PC-3 (cell line): ENCODE results near the gene KRT23. TPM values are rescaled to one million over a fixed set of nuclear protein-coding genes. Genes with fewer than 3 reads are reported as not detected.

Experiments used
- ATAC-seq: fragments of 200-7000 bp; cut with Tn5 transposase; 2 replicates; pipeline ENCODE4 v1.9.1; 2020; ENCODE audit warnings: mild to moderate bottlenecking, moderate library complexity
- BruUV-seq: library from RNA; stranded (reverse); fragments of 400-500 nt; replicated peaks from 2 replicates; lab custom pipeline; 2021; lab: Mats Ljungman, UMichigan
- CTCF ChIA-PET: fragments of 300-600 bp; sonication (Branson Sonifier 250); formaldehyde crosslinking; loops from one replicate; lab custom pipeline; 2022; ENCODE audit warnings: antibody characterized with exemption; lab: Charles Lee
- POLR2A ChIA-PET: fragments of 300-600 bp; sonication (Branson Sonifier 250); formaldehyde crosslinking; loops from one replicate; lab custom pipeline; 2022; ENCODE audit warnings: antibody characterized with exemption; ENCODE audit not compliant: unreplicated experiment; lab: Charles Lee
- DNase-seq: peaks from one replicate; pipeline ENCODE4 v3.0.0-alpha.2; 2015
- H2AFZ ChIP-seq: fragments of 300-600 bp; sonication (generic); 2 replicates; pipeline ENCODE4 v1.6.0; 2016; ENCODE audit warnings: antibody characterized with exemption, low read length
- H3F3A ChIP-seq: fragments of 300-600 bp; sonication (generic); one replicate; pipeline ENCODE4 v1.6.0; 2017; ENCODE audit warnings: antibody characterized with exemption, low read length, control low read depth, mild to moderate bottlenecking; ENCODE audit not compliant: unreplicated experiment
- H3K27ac ChIP-seq: fragments of 300-600 bp; sonication (generic); 2 replicates; pipeline ENCODE4 v1.5.1; 2016; ENCODE audit warnings: mild to moderate bottlenecking, low read length
- H3K27me3 ChIP-seq: fragments of 300-600 bp; sonication (generic); 2 replicates; pipeline ENCODE4 v1.6.1; 2016; ENCODE audit warnings: low read length, mixed read lengths
- H3K36me3 ChIP-seq: fragments of 300-600 bp; sonication (generic); 2 replicates; pipeline ENCODE4 v1.6.1; 2016; ENCODE audit warnings: low read depth, mixed run types, low read length, mixed read lengths
- H3K4me1 ChIP-seq: fragments of 300-600 bp; sonication (generic); 2 replicates; pipeline ENCODE4 v1.5.1; 2016; ENCODE audit warnings: low read length; ENCODE audit not compliant: insufficient read depth
- H3K4me2 ChIP-seq: fragments of 300-600 bp; sonication (generic); 2 replicates; pipeline ENCODE4 v1.6.0; 2016; ENCODE audit warnings: low read length
- H3K4me3 ChIP-seq: fragments of 300-600 bp; sonication (generic); 2 replicates; pipeline ENCODE4 v1.5.1; 2016; ENCODE audit warnings: mild to moderate bottlenecking, low read length, mixed read lengths
- H3K79me2 ChIP-seq: fragments of 300-600 bp; sonication (generic); 2 replicates; pipeline ENCODE4 v1.6.1; 2017; ENCODE audit warnings: low read length, mixed read lengths
- H3K9ac ChIP-seq: fragments of 300-600 bp; sonication (generic); 2 replicates; pipeline ENCODE4 v1.6.0; 2016; ENCODE audit warnings: mild to moderate bottlenecking, low read length
- H3K9me2 ChIP-seq: fragments of 300-600 bp; sonication (generic); replicated peaks from 2 replicates; pipeline ENCODE4 v1.6.1; 2016; ENCODE audit warnings: mixed run types, low read length, mixed read lengths
- H3K9me3 ChIP-seq: fragments of 300-600 bp; sonication (generic); 2 replicates; pipeline ENCODE4 v1.6.1; 2016; ENCODE audit warnings: low read length, mixed read lengths
- H4K20me1 ChIP-seq: fragments of 300-600 bp; sonication (generic); 2 replicates; pipeline ENCODE4 v1.6.1; 2016; ENCODE audit warnings: low read length, mixed read lengths
- CTCF ChIP-seq: fragments of 300-600 bp; sonication (generic); conservative IDR thresholded peaks from 2 replicates; pipeline ENCODE4 v1.5.1; 2017; ENCODE audit warnings: antibody characterized with exemption, low read depth, mild to moderate bottlenecking, low read length
- EZH2 ChIP-seq: fragments of 300-600 bp; sonication (generic); IDR thresholded peaks from one replicate; pipeline ENCODE4 v1.6.1; 2017; ENCODE audit warnings: antibody characterized with exemption, mild to moderate bottlenecking, low read length; ENCODE audit not compliant: unreplicated experiment
- EZH2phosphoT487 ChIP-seq: fragments of 300-600 bp; sonication (generic); IDR thresholded peaks from 2 replicates; pipeline ENCODE4 v1.6.1; 2018; ENCODE audit warnings: mild to moderate bottlenecking, antibody characterized with exemption, low read length, borderline replicate concordance
- intact Hi-C: fragments of 100-400 bp; cut with micrococcal nuclease; formaldehyde crosslinking; loops from 2 replicates; pipeline ENCODE4 v1.9.0; 2023
- total RNA-seq: library from RNA; depleted of rRNA; stranded (reverse); fragments of >200 nt; gene quantifications from 2 replicates; pipeline ENCODE4 v1.2.3, GENCODE V29; 2014

KRT23 gene
- total RNA-seq, 1 experiment from 2014 or later = not detected

DNA sequence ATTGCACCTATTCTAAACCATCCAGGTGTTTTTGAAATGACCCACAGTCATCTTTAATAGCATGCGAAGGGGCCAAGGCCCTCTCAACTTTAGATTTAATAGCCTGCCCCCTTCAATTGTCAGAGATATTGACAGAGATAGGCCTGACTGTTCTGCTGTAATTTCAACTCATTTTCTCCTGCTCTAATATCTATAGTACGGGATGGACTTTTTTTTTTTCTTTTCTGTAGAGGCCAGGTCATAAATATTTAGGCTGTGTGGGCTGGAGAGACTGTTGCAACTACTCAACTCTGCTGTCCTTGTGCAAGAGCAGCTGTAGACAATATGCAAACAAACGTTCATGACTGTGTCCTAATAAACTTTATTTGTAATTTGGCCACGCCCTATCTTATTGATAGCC lies 27.7 kb downstream of the KRT23 start:
- no peaks in the 10 kb centered on the region for H3K36me3 ChIP-seq
- peak overlapping the region; percentile 98 for H3K27ac ChIP-seq
- ChIA-PET CTCF (interaction anchor here (0.6 to 1.2 kb wide), 4 partner anchors 413 to 639 kb away, joined by 3 to 10 read pairs (median 4); no protein-coding TSS in a partner anchor), POLR2A (interaction anchor here (0.6 to 1.1 kb wide), 2 partner anchors 47 to 809 kb away, joined by 4 to 5 read pairs; partner anchors contain the start of gene NR1D1)
- BruUV-seq = TSS peak; percentile 72
- H3K9me3 ChIP-seq = no peaks in the 10 kb centered on the region
- no peak overlapping the region for H2AFZ ChIP-seq
- intact Hi-C loops = loop anchor here (1.0 to 10.0 kb wide), 9 partner anchors 52 to 640 kb away; partner anchors contain the start of gene KRTAP3-1
- H3F3A ChIP-seq = no peaks in the 10 kb centered on the region
- no peaks in the 10 kb centered on the region for H3K27me3 ChIP-seq
- peak overlapping the region; percentile 79 for H3K4me2 ChIP-seq
- peak; percentile 70 for ATAC-seq
- peak overlapping the region; percentile 79 for H3K9ac ChIP-seq
- H3K4me1 ChIP-seq = peaks cover 67% of the 10 kb centered on the region
- no peaks in the 10 kb centered on the region for H3K79me2 ChIP-seq
- H3K4me3 ChIP-seq = peak overlapping the region; percentile 39; the same call in 1 of the 2 replicates
- no peaks in the 10 kb centered on the region for H4K20me1 ChIP-seq
- peak; percentile 71 for DNase-seq
- H3K9me2 ChIP-seq = no peaks in the 10 kb centered on the region
- TF ChIP-seq EZH2 (no peak), CTCF (no peak), EZH2phosphoT487 (no peak)

- peak; percentile 84 for TF ChIP-seq CTCF
- TF ChIP-seq EZH2 = no peak
- CTCF ChIA-PET = interaction anchor here (0.6 to 1.2 kb wide), 3 partner anchors 413 to 640 kb away, joined by 3 to 10 read pairs (median 4); no protein-coding TSS in a partner anchor
- no peaks in the 10 kb centered on the region for H3K36me3 ChIP-seq
- peak overlapping the region; percentile 79 for H3K4me2 ChIP-seq
- H3K4me3 ChIP-seq = peak overlapping the region; percentile 39; the same call in 1 of the 2 replicates
- POLR2A ChIA-PET = interaction anchor here (0.6 to 1.1 kb wide), 2 partner anchors 48 to 809 kb away, joined by 4 to 5 read pairs; partner anchors contain the start of gene NR1D1
- BruUV-seq = no TSS peak
- intact Hi-C loops = loop anchor here (1.0 to 5.0 kb wide), 7 partner anchors 52 to 640 kb away; no protein-coding TSS in a partner anchor
- peak overlapping the region; percentile 98 for H3K27ac ChIP-seq
- H3K9ac ChIP-seq = peak overlapping the region; percentile 79
- no peaks in the 10 kb centered on the region for H3F3A ChIP-seq
- H2AFZ ChIP-seq = no peak overlapping the region
- H3K9me2 ChIP-seq = no peaks in the 10 kb centered on the region
- no peaks in the 10 kb centered on the region for H4K20me1 ChIP-seq
- H3K4me1 ChIP-seq = peaks cover 67% of the 10 kb centered on the region
- no peaks in the 10 kb centered on the region for H3K9me3 ChIP-seq
- H3K27me3 ChIP-seq = no peaks in the 10 kb centered on the region
- ATAC-seq = peak; percentile 78
- no peaks in the 10 kb centered on the region for H3K79me2 ChIP-seq
- DNase-seq = peak; percentile 97
Measured at GRCh38 chr17:40909351-40909750, 28.1 kb downstream of the KRT23 start.

DNA sequence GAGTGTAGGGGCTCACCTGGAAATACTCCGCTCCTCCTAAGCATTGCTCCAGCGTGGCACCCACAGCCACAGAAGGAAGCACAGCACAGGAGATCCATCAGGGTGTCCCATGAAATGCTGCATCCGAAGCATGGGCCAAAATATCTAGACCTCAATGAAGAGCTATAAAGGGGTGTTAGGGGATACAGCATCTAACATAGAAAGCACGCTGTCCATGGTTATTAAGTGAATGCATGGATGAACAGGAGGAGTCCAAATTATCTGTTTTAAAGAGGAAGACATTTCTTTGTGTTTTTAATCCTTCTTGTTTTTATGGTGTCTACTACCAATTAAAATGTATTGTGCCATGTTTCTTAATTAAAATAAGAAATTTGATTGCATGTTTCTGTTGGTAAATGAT lies 30.8 kb downstream of the KRT23 start:
- H3K4me1 ChIP-seq = peaks cover 61% of the 10 kb centered on the region
- H4K20me1 ChIP-seq = no peaks in the 10 kb centered on the region
- H3K9me3 ChIP-seq = no peaks in the 10 kb centered on the region
- TF ChIP-seq EZH2phosphoT487 (no peak), CTCF (no peak), EZH2 (no peak)
- POLR2A ChIA-PET = no interaction called here
- no peaks in the 10 kb centered on the region for H3K79me2 ChIP-seq
- H3K4me2 ChIP-seq = no peak overlapping the region
- H3K36me3 ChIP-seq = no peaks in the 10 kb centered on the region
- no TSS peak for BruUV-seq
- H3F3A ChIP-seq = peaks cover 11% of the 10 kb centered on the region
- ATAC-seq (no peak), DNase-seq (no peak)
- H3K27me3 ChIP-seq = no peaks in the 10 kb centered on the region
- no peak overlapping the region for H2AFZ ChIP-seq
- CTCF ChIA-PET = no interaction called here
- no peak overlapping the region for H3K9ac ChIP-seq
- H3K27ac ChIP-seq = no peak overlapping the region
- no peak overlapping the region for H3K4me3 ChIP-seq
- H3K9me2 ChIP-seq = no peaks in the 10 kb centered on the region
- intact Hi-C loops = loop anchor here (5.0 kb wide), 2 partner anchors 104 to 496 kb away; no protein-coding TSS in a partner anchor
